HUES48 (cell line): ENCODE measurements around the gene UMOD.
"Not testable (repeated sequence)": the region's sequence is repeated elsewhere in the genome, so short reads cannot be mapped to it uniquely, and the experiment has no call there.

ENCODE experiments used
- H3K27ac ChIP-seq: one replicate; pipeline ENCODE4 v1.7.0; 2013; ENCODE audit warnings: low read depth, low read length, inconsistent platforms
- H3K27me3 ChIP-seq: 2 replicates; pipeline ENCODE4 v1.6.1; 2013; ENCODE audit warnings: mild to moderate bottlenecking, low read length; ENCODE audit not compliant: control insufficient read depth, insufficient read depth
- H3K36me3 ChIP-seq: 2 replicates; pipeline ENCODE4 v1.6.1; 2013; ENCODE audit warnings: low read length; ENCODE audit not compliant: control insufficient read depth, insufficient read depth
- H3K4me1 ChIP-seq: 2 replicates; pipeline ENCODE4 v1.6.1; 2013; ENCODE audit warnings: mild to moderate bottlenecking, low read length; ENCODE audit not compliant: control insufficient read depth, insufficient read depth
- H3K4me3 ChIP-seq: 2 replicates; pipeline ENCODE4 v1.5.1; 2013; ENCODE audit warnings: mild to moderate bottlenecking, low read depth, low read length
- H3K9ac ChIP-seq: 2 replicates; pipeline ENCODE4 v1.6.1; 2013; ENCODE audit warnings: mild to moderate bottlenecking, low read depth, low read length, moderate library complexity
- H3K9me3 ChIP-seq: 2 replicates; pipeline ENCODE4 v1.6.1; 2013; ENCODE audit warnings: low read length; ENCODE audit not compliant: control insufficient read depth, insufficient read depth

Gene UMOD

DNA sequence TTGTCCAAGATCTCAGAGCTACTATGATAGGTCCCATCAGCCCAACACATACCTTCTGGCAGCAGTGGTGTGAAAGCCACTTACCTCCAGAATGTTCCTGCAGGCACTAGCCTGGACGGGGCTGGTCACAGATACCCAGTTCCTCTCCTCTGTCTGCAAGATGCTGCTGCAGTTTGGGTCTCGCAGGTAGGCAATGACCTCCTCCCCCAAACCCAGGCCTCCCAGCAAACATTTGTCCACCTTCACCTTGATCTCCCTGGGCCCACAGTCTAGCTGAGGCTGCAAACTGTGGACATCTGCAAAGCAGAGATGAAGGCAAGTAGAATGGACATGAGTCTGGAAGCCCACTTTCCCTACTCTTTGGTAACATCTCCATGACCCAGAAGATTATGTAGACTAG lies 32.3 kb downstream of the UMOD start:
- Histone ChIP-seq H3K9ac (no peak overlapping the region), H3K36me3 (no peaks in the 10 kb centered on the region), H3K4me3 (no peak overlapping the region), H3K27me3 (no peaks in the 10 kb centered on the region), H3K4me1 (peaks cover 4% of the 10 kb centered on the region; the same call in 1 of the 2 replicates), H3K9me3 (no peaks in the 10 kb centered on the region), H3K27ac (no peak overlapping the region)

DNA sequence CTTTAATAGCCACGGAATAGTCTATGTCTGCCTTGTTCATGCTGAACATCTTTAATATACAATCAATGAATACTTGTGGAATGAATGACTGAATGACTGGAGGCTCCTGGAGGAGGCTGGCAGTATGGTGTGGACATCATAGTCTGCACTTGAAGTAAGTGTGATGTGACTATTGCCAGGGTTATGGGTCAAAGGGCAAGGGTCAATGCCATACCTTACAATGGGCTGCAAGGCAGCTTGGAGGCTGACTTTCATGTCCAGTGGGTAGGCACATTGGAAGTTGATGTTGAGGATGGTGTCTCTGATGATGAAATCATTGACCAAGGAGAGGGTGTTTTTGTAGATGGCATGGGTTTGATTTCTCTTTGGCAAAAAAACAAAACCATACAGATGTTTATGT lies 33.1 kb downstream of the UMOD start:
- Histone ChIP-seq H3K36me3 (no peaks in the 10 kb centered on the region), H3K4me3 (no peak overlapping the region), H3K27me3 (no peaks in the 10 kb centered on the region), H3K9ac (no peak overlapping the region), H3K4me1 (peaks cover 9% of the 10 kb centered on the region; the same call in 1 of the 2 replicates), H3K9me3 (no peaks in the 10 kb centered on the region), H3K27ac (no peak overlapping the region)

DNA sequence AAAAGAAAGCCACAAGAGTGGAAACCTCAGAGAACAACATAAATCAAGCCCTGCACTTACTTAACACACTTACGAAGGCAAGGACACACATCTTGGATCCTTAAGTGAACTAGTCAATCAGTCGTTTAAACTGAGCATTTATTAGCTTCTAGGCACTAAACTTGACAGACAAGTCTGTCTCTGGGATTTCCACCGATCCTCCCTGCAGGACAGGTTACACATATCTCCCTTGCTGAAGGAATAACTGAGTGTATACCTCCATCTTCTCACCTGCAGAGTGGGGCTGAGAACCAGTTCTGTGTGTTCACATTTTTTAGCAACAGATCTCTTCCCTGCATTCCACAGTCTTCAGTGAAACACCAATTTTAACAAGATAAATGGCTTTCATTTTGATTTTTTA lies 34.1 kb downstream of the UMOD start:
- Histone ChIP-seq H3K4me1 (peaks cover 9% of the 10 kb centered on the region; the same call in 1 of the 2 replicates), H3K27ac (no peak overlapping the region), H3K4me3 (no peak overlapping the region), H3K27me3 (no peaks in the 10 kb centered on the region), H3K36me3 (no peaks in the 10 kb centered on the region), H3K9ac (no peak overlapping the region), H3K9me3 (no peaks in the 10 kb centered on the region)

DNA sequence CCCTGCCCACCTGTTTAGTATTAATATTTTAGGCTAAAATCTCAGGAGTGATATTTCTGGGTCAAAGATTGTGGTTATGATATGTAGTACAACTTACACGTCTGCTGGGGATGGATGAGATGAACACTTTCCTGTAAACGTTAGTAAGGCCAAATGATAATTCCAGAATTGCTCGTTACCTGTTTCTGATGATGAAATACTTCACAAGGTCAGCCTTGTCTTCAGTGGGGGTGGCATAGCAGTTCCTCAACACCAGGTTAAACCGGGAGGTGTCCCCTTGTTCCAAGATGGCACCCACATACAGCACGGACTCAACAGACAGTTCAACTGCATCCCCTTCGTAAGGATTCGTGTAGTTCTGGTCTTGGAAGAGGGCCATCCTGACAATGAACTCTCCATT lies 34.5 kb downstream of the UMOD start:
- H3K27ac ChIP-seq, result no peak overlapping the region
- H3K9me3 ChIP-seq, result no peaks in the 10 kb centered on the region
- no peaks in the 10 kb centered on the region for H3K27me3 ChIP-seq
- H3K36me3 ChIP-seq, result no peaks in the 10 kb centered on the region
- H3K4me3 ChIP-seq, result no peak overlapping the region
- peaks cover 9% of the 10 kb centered on the region; the same call in 1 of the 2 replicates for H3K4me1 ChIP-seq
- no peak overlapping the region for H3K9ac ChIP-seq

DNA sequence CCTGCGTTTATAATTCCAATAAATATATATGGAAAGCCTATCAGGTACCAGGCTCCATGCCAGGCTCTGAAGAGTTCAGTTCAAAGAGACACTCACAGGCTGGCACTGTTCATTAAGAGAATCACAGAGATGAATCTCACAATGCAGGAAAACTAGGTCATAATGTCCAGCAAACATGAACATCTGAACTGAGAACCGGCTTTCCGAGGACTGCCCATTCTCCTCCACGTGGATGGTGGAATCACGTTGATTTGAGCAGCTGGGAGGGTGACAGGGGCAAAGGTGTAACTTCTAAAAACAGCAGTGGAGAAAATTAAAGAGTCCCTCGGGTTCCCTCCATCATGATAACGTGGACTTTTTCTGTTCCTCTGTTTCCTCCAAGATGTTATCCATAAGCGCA lies 35.4 kb downstream of the UMOD start:
- H3K36me3 ChIP-seq, result no peaks in the 10 kb centered on the region
- H3K4me3 ChIP-seq, result no peak overlapping the region
- no peak overlapping the region for H3K27ac ChIP-seq
- no peak overlapping the region for H3K9ac ChIP-seq
- no peaks in the 10 kb centered on the region for H3K27me3 ChIP-seq
- H3K4me1 ChIP-seq, result peaks cover 9% of the 10 kb centered on the region; the same call in 1 of the 2 replicates
- no peaks in the 10 kb centered on the region for H3K9me3 ChIP-seq

- no peaks in the 10 kb centered on the region for H3K9me3 ChIP-seq
- H3K36me3 ChIP-seq, result no peaks in the 10 kb centered on the region
- H3K9ac ChIP-seq, result no peak overlapping the region
- H3K27ac ChIP-seq, result no peak overlapping the region
- H3K27me3 ChIP-seq, result no peaks in the 10 kb centered on the region
- peaks cover 9% of the 10 kb centered on the region; the same call in 1 of the 2 replicates for H3K4me1 ChIP-seq
- H3K4me3 ChIP-seq, result no peak overlapping the region
Measured at GRCh38 chr16:20316715-20317114, 35.8 kb downstream of the UMOD start.

DNA sequence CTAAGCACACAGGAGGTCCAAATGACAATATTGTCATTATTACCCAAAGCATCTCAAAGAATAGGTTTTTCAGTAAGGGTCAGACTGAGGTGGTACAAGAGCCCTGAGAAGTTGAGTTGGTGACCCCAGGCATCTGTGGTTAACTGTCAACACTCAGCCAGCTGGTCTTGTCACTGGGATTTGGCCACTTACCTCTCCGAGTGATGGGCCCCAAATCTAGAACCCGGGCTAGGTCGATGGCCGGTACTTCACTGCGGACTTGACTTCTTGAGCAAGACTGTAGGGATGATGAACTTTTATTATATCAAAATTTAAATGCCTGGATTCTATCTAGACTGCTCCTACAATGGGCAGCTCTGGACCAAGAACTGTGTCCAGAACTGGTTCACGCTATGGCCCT lies 36.8 kb downstream of the UMOD start:
- Histone ChIP-seq H3K27me3 (no peaks in the 10 kb centered on the region), H3K27ac (no peak overlapping the region), H3K9ac (no peak overlapping the region), H3K36me3 (no peaks in the 10 kb centered on the region), H3K4me1 (peaks cover 9% of the 10 kb centered on the region; the same call in 1 of the 2 replicates), H3K9me3 (no peaks in the 10 kb centered on the region; the same call in 1 of the 2 replicates), H3K4me3 (no peak overlapping the region)

DNA sequence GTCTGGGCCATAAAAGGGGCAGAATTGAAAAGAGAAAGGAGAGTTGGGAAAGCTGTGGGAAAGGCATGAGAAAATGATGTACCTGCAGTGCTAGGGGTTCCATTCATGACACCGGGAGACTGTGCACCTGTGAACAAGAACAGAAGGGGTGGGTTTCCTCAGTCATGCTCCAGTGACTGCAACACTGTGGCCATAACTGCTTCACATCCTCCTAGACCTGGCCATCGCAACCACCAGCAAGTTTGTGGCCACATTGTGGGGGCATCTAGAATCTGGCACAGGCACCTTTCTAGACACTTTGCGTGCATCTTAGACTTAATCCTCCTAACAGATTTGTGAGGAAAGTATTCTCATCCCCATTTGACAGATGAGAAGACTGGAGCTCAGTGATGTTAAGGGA lies 37.9 kb downstream of the UMOD start:
- H3K36me3 ChIP-seq, result no peaks in the 10 kb centered on the region
- H3K27ac ChIP-seq, result no peak overlapping the region
- H3K27me3 ChIP-seq, result no peaks in the 10 kb centered on the region
- H3K4me3 ChIP-seq, result no peak overlapping the region
- H3K4me1 ChIP-seq, result peaks cover 9% of the 10 kb centered on the region; the same call in 1 of the 2 replicates
- no peaks in the 10 kb centered on the region; the same call in 1 of the 2 replicates for H3K9me3 ChIP-seq
- no peak overlapping the region for H3K9ac ChIP-seq

- no peak overlapping the region for H3K27ac ChIP-seq
- H3K36me3 ChIP-seq, result no peaks in the 10 kb centered on the region
- H3K4me1 ChIP-seq, result peaks cover 9% of the 10 kb centered on the region; the same call in 1 of the 2 replicates
- H3K9ac ChIP-seq, result no peak overlapping the region
- no peak overlapping the region for H3K4me3 ChIP-seq
- no peaks in the 10 kb centered on the region for H3K27me3 ChIP-seq
- H3K9me3 ChIP-seq, result no peaks in the 10 kb centered on the region; the same call in 1 of the 2 replicates
Measured at GRCh38 chr16:20313741-20314140, 38.8 kb downstream of the UMOD start.

DNA sequence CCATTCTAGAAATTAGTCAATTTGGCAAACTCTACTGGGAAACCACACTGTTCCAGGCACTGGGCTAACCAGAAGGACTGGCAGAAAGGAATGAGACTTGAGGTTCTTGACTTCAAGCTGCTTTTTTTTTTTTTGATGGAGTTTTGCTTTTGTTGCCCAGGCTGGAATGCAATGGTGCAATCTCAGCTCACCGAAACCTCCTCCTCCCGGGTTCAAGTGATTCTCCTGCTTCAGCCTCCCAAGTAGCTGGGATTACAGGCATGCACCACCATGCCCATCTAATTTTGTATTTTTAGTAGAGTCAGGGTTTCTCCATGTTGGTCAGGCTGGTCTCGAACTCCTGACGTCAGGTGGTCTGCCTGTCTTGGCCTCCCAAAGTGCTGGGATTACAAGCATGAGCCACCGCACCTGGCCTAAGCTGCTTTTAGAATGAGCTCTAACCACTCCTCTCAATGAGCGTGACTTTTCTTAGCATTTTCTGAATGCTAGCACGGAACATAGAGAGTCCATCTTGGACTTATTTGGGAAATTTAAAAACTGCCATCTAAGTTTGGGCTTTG lies 39.9 kb downstream of the UMOD start:
- not testable (repeated sequence) for H3K27ac ChIP-seq, H3K9ac ChIP-seq, H3K36me3 ChIP-seq, H3K4me1 ChIP-seq, H3K9me3 ChIP-seq, H3K4me3 ChIP-seq, H3K27me3 ChIP-seq

DNA sequence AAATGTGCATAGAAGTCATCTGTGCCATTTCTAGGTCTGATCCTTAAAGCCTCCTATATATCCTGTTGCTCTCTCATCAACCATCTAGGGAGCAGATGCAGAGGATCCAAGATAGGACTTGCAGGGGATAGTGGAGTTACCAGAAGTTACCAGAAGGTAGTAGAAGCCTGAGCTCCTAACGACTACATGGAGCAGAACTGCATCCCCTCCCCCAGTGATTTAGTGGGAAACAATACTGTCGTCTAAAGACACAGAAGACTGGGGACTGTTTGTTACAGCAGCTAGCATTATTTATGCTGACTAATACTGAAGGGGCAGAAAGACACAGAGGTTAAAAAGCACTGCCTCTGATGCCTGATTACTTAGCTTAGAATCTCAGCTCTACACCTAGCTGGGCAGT lies 41.0 kb downstream of the UMOD start:
- Histone ChIP-seq H3K9ac (no peak overlapping the region), H3K27ac (no peak overlapping the region), H3K4me1 (peaks cover 9% of the 10 kb centered on the region; the same call in 1 of the 2 replicates), H3K27me3 (no peaks in the 10 kb centered on the region), H3K9me3 (no peaks in the 10 kb centered on the region; the same call in 1 of the 2 replicates), H3K4me3 (no peak overlapping the region), H3K36me3 (no peaks in the 10 kb centered on the region)
